T-helper 17 cell (primary cell): ENCODE measurements around the gene LCAT. TPM values are rescaled to one million over a fixed set of nuclear protein-coding genes. Genes with fewer than 3 reads are reported as not detected.

Source experiments
- ATAC-seq: fragments of 150-1000 bp; cut with Tn5 transposase; 2 replicates; pipeline ENCODE4 v1.10.0; 2021; ENCODE audit warnings: mild to moderate bottlenecking, moderate library complexity
- DNase-seq, 3 donors: peaks; one replicate each; pipeline versions ENCODE4 v3.0.0 to v3.0.0-alpha.2; 2020 to 2021
- H3K9me3 ChIP-seq: one replicate; pipeline ENCODE4 v1.7.0; 2013; ENCODE audit warnings: low read length, mild to moderate bottlenecking; ENCODE audit not compliant: control insufficient read depth, poor library complexity, severe bottlenecking
- H3K27ac Mint-ChIP-seq: one replicate; pipeline ENCODE4 v1.8.0; 2022; ENCODE audit warnings: mild to moderate bottlenecking, moderate library complexity, mixed read lengths
- H3K27me3 Mint-ChIP-seq: one replicate; pipeline ENCODE4 v1.8.0; 2022; ENCODE audit warnings: mixed read lengths
- H3K36me3 Mint-ChIP-seq: one replicate; pipeline ENCODE4 v1.8.0; 2022; ENCODE audit warnings: low read depth, mixed read lengths
- H3K4me1 Mint-ChIP-seq: one replicate; pipeline ENCODE4 v1.8.0; 2022; ENCODE audit warnings: mild to moderate bottlenecking, mixed read lengths
- H3K4me3 Mint-ChIP-seq: one replicate; pipeline ENCODE4 v1.8.0; 2022; ENCODE audit warnings: mild to moderate bottlenecking, moderate library complexity, mixed read lengths
- total RNA-seq, 4 donors: library from RNA in 2 of 4; stranded (reverse) in 2 of 4; gene quantifications; one replicate each; pipeline ENCODE4 v1.2.3 and lab custom pipeline; 2022 to 2026

The LCAT gene
- total RNA-seq, 2 donors from 2014 or later = 4.6 to 5.7 TPM

- no peak for DNase-seq
- Mint-ChIP-seq H3K4me3 (no peak overlapping the region), H3K36me3 (no peaks in the 10 kb centered on the region), H3K4me1 (peaks cover 20% of the 10 kb centered on the region), H3K27ac (no peak overlapping the region), H3K27me3 (no peaks in the 10 kb centered on the region)
- H3K9me3 ChIP-seq = no peaks in the 10 kb centered on the region
- ATAC-seq = no peak
Observed at GRCh38 chr16:67965668-67966548, 22.0 kb upstream of the LCAT start.

GRCh38 chr16:67964477-67965131 is 20.7 kb upstream of the LCAT start:
- Mint-ChIP-seq H3K27me3 (no peaks in the 10 kb centered on the region), H3K4me1 (peaks cover 20% of the 10 kb centered on the region), H3K27ac (no peak overlapping the region)

DNA sequence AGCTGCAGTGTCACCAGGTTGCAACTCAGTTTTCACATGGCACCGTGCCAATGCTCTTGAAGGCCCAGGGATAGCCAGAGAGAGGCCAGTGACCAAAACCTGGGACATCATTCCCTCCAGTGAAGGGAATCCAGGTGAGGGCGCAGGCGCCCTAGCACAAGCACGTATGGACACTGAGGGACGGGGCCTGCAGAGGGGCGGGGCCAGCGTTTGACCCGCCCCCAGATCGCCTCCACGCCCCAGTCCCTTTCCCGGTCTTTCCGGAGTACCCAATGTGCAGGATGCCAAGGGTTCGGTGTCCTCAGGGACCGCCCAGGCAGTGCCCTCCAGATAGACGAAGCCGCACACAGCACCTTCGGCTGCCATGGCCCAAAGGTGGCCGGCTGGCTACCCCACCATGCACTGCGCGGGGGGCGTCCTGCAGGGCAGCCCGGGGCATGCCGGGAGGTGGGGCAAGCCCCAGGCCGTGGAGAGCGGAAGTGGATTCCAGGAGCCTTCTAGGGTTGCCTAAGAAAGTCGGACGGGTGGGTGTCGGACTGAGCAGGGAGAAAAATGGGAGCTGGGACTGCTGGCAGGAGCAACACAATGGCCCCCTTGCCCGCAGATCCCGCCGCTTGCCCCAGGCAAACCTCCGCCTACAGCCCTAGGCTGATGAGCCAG is 19.9 kb upstream of the LCAT start:
- H3K9me3 ChIP-seq = no peaks in the 10 kb centered on the region
- Mint-ChIP-seq H3K4me1 (peaks cover 17% of the 10 kb centered on the region), H3K27me3 (no peaks in the 10 kb centered on the region), H3K36me3 (peaks cover 4% of the 10 kb centered on the region), H3K4me3 (no peak overlapping the region), H3K27ac (no peak overlapping the region)
- DNase-seq = no peak
- ATAC-seq = no peak

More at GRCh38 chr16:67964477-67965131, 20.7 kb upstream of the LCAT start:
- no peak for ATAC-seq
- no peak for DNase-seq
- Mint-ChIP-seq H3K36me3 (peaks cover 4% of the 10 kb centered on the region), H3K4me3 (no peak overlapping the region)
- no peaks in the 10 kb centered on the region for H3K9me3 ChIP-seq

GRCh38 chr16:67963292-67963661 is 19.4 kb upstream of the LCAT start:
- no peak for DNase-seq
- Mint-ChIP-seq H3K36me3 (peaks cover 4% of the 10 kb centered on the region), H3K4me3 (no peak overlapping the region), H3K27me3 (no peaks in the 10 kb centered on the region), H3K27ac (no peak overlapping the region), H3K4me1 (peaks cover 20% of the 10 kb centered on the region)
- no peak for ATAC-seq
- H3K9me3 ChIP-seq = no peaks in the 10 kb centered on the region

- H3K27me3 Mint-ChIP-seq = no peaks in the 10 kb centered on the region
- H3K4me3 Mint-ChIP-seq = no peak overlapping the region
- H3K4me1 Mint-ChIP-seq = peaks cover 15% of the 10 kb centered on the region
- no peaks in the 10 kb centered on the region for H3K9me3 ChIP-seq
- H3K27ac Mint-ChIP-seq = peak overlapping the region; percentile 37
- DNase-seq = no peak
- peaks cover 4% of the 10 kb centered on the region for H3K36me3 Mint-ChIP-seq
- no peak for ATAC-seq
Observed at GRCh38 chr16:67962135-67962534, 18.2 kb upstream of the LCAT start.

DNA sequence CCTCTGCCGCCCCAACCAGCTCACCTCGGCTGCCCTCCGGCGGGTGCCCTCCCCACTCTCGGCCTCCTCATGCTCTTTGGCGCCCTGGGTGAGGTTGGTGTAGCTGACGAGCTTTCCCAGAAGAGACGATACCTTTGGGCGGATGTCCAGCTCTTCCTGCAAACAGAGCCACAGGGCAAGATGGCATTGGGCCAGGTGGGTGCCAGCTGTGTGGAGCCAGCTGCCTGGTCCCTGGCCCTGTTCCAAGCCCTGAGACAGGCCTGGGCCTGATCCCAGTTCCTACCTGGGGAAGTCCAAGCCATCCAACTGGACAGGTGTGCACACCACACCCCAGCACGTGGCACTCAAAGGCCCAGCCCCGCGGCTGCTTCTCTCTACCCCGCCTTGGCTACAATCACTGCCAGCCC is 17.6 kb upstream of the LCAT start:
- Mint-ChIP-seq H3K4me3 (no peak overlapping the region), H3K27me3 (no peaks in the 10 kb centered on the region), H3K27ac (no peak overlapping the region), H3K4me1 (peaks cover 13% of the 10 kb centered on the region), H3K36me3 (peaks cover 4% of the 10 kb centered on the region)
- DNase-seq = no peak
- H3K9me3 ChIP-seq = no peaks in the 10 kb centered on the region
- ATAC-seq = no peak

DNA sequence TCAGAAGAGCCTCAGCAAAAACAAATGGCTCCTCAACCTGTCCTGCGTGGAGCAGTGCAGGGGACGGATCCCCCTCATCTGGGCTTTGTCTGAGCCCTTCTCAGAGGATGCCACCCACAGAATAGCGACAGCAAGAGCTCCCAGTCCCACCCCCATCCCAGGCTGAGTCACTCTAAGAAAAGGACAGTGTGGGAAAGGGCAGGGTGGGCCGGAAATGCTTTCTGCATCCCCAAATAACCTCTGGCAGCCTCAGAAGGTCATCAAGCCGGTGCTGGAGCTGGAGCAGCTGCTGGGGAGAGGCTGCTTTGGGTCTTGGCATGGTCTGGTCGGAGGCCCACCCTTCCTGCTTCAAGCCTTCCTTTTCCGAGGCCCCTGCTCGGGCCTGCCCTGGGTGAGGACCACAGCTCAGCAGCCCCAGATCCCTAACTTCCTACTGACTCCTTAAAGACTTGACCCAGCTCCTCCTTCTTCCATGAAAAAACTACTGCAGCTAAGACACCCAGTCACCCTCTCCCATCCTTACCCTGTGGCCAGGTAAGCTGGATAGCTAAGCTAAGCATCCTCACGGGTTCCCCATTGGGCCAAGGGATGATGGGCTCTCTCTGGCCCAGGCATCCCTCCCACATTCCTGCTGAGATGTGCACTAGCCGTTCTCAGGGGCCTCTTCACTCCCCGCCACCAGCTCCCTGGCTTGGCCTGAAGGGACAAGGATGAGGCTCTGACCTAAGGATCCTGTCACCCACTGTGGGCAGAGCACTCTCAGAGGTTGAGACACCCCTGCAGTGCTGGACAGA is 15.8 kb upstream of the LCAT start:
- H3K27ac Mint-ChIP-seq = no peak overlapping the region
- H3K36me3 Mint-ChIP-seq = peaks cover 4% of the 10 kb centered on the region
- no peaks in the 10 kb centered on the region for H3K27me3 Mint-ChIP-seq
- H3K4me3 Mint-ChIP-seq = no peak overlapping the region
- ATAC-seq (no peak), DNase-seq (no peak)
- no peaks in the 10 kb centered on the region for H3K9me3 ChIP-seq
- peaks cover 11% of the 10 kb centered on the region for H3K4me1 Mint-ChIP-seq

DNA sequence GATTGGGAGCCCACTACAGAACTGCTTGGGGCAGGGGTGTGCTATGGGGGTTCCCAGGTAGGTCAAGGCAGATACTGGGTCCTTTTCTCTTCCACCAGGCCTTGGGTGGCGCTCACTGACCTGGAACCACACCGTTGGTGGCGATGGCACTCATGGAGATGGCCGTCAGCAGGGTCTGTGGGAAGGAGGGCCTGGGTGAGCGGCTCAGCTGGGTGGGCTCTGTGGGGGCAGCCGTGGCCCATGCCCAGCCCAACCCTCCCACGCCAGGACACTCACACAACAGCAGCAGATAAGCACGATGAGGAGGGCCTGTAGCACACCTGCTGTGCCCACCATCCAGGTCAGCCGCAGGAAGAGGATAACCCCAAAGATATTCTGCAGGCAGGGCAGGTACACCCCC is 13.7 kb upstream of the LCAT start:
- Mint-ChIP-seq H3K4me3 (no peak overlapping the region), H3K27ac (no peak overlapping the region), H3K27me3 (no peaks in the 10 kb centered on the region), H3K36me3 (peaks cover 4% of the 10 kb centered on the region), H3K4me1 (peaks cover 8% of the 10 kb centered on the region)
- no peak for DNase-seq
- no peaks in the 10 kb centered on the region for H3K9me3 ChIP-seq
- no peak for ATAC-seq

GRCh38 chr16:67954421-67955196 is 10.7 kb upstream of the LCAT start:
- H3K4me3 Mint-ChIP-seq = no peak overlapping the region
- H3K36me3 Mint-ChIP-seq = no peaks in the 10 kb centered on the region
- H3K27ac Mint-ChIP-seq = no peak overlapping the region
- peaks cover 5% of the 10 kb centered on the region for H3K4me1 Mint-ChIP-seq
- no peaks in the 10 kb centered on the region for H3K9me3 ChIP-seq
- ATAC-seq (no peak), DNase-seq (no peak)
- H3K27me3 Mint-ChIP-seq = no peaks in the 10 kb centered on the region

GRCh38 chr16:67953641-67954375 is 9.9 kb upstream of the LCAT start:
- H3K9me3 ChIP-seq = no peaks in the 10 kb centered on the region
- no peak overlapping the region for H3K4me3 Mint-ChIP-seq
- H3K36me3 Mint-ChIP-seq = no peaks in the 10 kb centered on the region
- no peaks in the 10 kb centered on the region for H3K27me3 Mint-ChIP-seq
- peaks cover 5% of the 10 kb centered on the region for H3K4me1 Mint-ChIP-seq
- no peak overlapping the region for H3K27ac Mint-ChIP-seq
- ATAC-seq = no peak
- DNase-seq = no peak

DNA sequence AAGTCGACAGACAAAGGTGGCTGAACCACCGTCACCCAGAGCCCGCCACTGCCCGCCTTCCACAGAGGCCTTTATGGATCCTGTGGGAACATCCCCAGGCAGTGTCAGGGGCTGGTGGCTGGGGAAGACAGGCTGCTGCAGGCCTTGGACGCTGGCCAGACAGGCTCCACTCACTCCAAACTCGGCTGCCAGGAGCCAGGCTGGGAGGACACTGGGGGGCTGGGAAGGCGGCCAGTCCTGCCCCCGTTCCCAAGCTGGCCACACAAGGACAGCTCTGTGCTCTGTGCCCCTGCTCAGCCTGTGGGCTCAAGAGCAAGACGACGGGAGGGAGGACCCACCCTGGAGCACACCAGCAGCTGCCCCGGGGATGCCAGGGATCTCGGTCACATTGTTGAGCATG is 7.6 kb upstream of the LCAT start:
- DNase-seq (no peak), ATAC-seq (no peak)
- no peak overlapping the region for H3K27ac Mint-ChIP-seq
- H3K4me1 Mint-ChIP-seq = peaks cover 3% of the 10 kb centered on the region
- no peaks in the 10 kb centered on the region for H3K36me3 Mint-ChIP-seq
- no peaks in the 10 kb centered on the region for H3K27me3 Mint-ChIP-seq
- H3K4me3 Mint-ChIP-seq = no peak overlapping the region
- no peaks in the 10 kb centered on the region for H3K9me3 ChIP-seq

- DNase-seq = no peak
Observed at GRCh38 chr16:67950335-67950843, 6.5 kb upstream of the LCAT start.

More at GRCh38 chr16:67950335-67950843, 6.5 kb upstream of the LCAT start:
- H3K4me1 Mint-ChIP-seq = peaks cover 3% of the 10 kb centered on the region
- H3K36me3 Mint-ChIP-seq = no peaks in the 10 kb centered on the region
- no peak for ATAC-seq
- H3K9me3 ChIP-seq = no peaks in the 10 kb centered on the region
- no peaks in the 10 kb centered on the region for H3K27me3 Mint-ChIP-seq
- no peak overlapping the region for H3K27ac Mint-ChIP-seq
- H3K4me3 Mint-ChIP-seq = no peak overlapping the region
